MCF 10A (cell line): ENCODE measurements around the gene ELFN2. TPM values are rescaled to one million over a fixed set of nuclear protein-coding genes. Genes with fewer than 3 reads are reported as not detected.

Experiments used
- BruUV-seq: library from RNA; stranded (reverse); fragments of 400-500 nt; replicated peaks from 2 replicates; lab custom pipeline; 2021; lab: Mats Ljungman, UMichigan
- CTCF ChIA-PET: fragments of 300-600 bp; sonication (Branson Sonifier 250); formaldehyde crosslinking; extraction: SDS; loops from one replicate; lab custom pipeline; 2021; ENCODE audit warnings: antibody characterized with exemption, inconsistent platforms; lab: Yijun Ruan, JAX
- POLR2A ChIA-PET: fragments of 300-600, 350-650 bp; sonication (Branson Sonifier 250); formaldehyde crosslinking; extraction: SDS; loops from one replicate; lab custom pipeline; 2020; ENCODE audit warnings: antibody characterized with exemption, inconsistent platforms; lab: Yijun Ruan, JAX
- DNase-seq: peaks from one replicate; pipeline ENCODE4 v3.0.0-alpha.2; 2018; ENCODE audit not compliant: unreplicated experiment
- H3K27ac Mint-ChIP-seq: one replicate; pipeline ENCODE4 v1.8.0; 2022; ENCODE audit warnings: mild to moderate bottlenecking, low read depth, mixed read lengths; ENCODE audit not compliant: unreplicated experiment
- H3K27me3 Mint-ChIP-seq: one replicate; pipeline ENCODE4 v1.8.0; 2022; ENCODE audit warnings: mixed read lengths; ENCODE audit not compliant: insufficient read depth, unreplicated experiment
- H3K36me3 Mint-ChIP-seq: one replicate; pipeline ENCODE4 v1.8.0; 2022; ENCODE audit warnings: mild to moderate bottlenecking, moderate library complexity, mixed read lengths; ENCODE audit not compliant: insufficient read depth, unreplicated experiment
- H3K4me1 Mint-ChIP-seq: one replicate; pipeline ENCODE4 v1.8.0; 2022; ENCODE audit warnings: mixed read lengths; ENCODE audit not compliant: insufficient read depth, unreplicated experiment
- H3K4me3 Mint-ChIP-seq: one replicate; pipeline ENCODE4 v1.8.0; 2022; ENCODE audit warnings: mild to moderate bottlenecking, moderate library complexity, mixed read lengths; ENCODE audit not compliant: unreplicated experiment
- H3K9me3 Mint-ChIP-seq: one replicate; pipeline ENCODE4 v1.8.0; 2022; ENCODE audit warnings: mixed read lengths; ENCODE audit not compliant: unreplicated experiment
- CTCF ChIP-seq: fragments of 200-600 bp; IDR thresholded peaks from one replicate; pipeline ENCODE4 v1.8.0; 2022; ENCODE audit warnings: antibody characterized with exemption, mild to moderate bottlenecking; ENCODE audit not compliant: unreplicated experiment
- intact Hi-C: fragments of 100-400 bp; cut with micrococcal nuclease; formaldehyde crosslinking; loops from 2 replicates; pipeline ENCODE4 v1.14.1; 2022
- total RNA-seq: library from RNA; stranded (reverse); gene quantifications from 2 replicates; pipeline ENCODE4 v1.2.3, GENCODE V29; 2022

Gene ELFN2
- total RNA-seq, 1 experiment from 2014 or later = 4.2 TPM

GRCh38 chr22:37412495-37413250 lies 14.6 kb downstream of the ELFN2 start:
- no peak for DNase-seq
- Mint-ChIP-seq H3K4me3 (no peak overlapping the region), H3K4me1 (no peaks in the 10 kb centered on the region), H3K9me3 (no peaks in the 10 kb centered on the region), H3K36me3 (no peaks in the 10 kb centered on the region), H3K27ac (no peak overlapping the region), H3K27me3 (no peaks in the 10 kb centered on the region)
- no peak for TF ChIP-seq CTCF
- BruUV-seq = no TSS peak
- intact Hi-C loops = no loop called here
- POLR2A ChIA-PET = no interaction called here
- CTCF ChIA-PET = interaction anchor here (0.6 kb wide), 1 partner anchor 147 kb away, joined by 3 read pairs; no protein-coding TSS in a partner anchor

GRCh38 chr22:37411655-37412054 lies 15.6 kb downstream of the ELFN2 start:
- no peak for DNase-seq
- no peaks in the 10 kb centered on the region for H3K36me3 Mint-ChIP-seq

GRCh38 chr22:37410174-37411055 lies 16.9 kb downstream of the ELFN2 start:
- TF ChIP-seq CTCF = no peak
- no peaks in the 10 kb centered on the region for H3K9me3 Mint-ChIP-seq
- no TSS peak for BruUV-seq

More at GRCh38 chr22:37411655-37412054, 15.6 kb downstream of the ELFN2 start:
- Mint-ChIP-seq H3K4me1 (peaks cover 3% of the 10 kb centered on the region), H3K27me3 (no peaks in the 10 kb centered on the region), H3K9me3 (no peaks in the 10 kb centered on the region), H3K27ac (no peak overlapping the region), H3K4me3 (no peak overlapping the region)
- intact Hi-C loops = no loop called here
- ChIA-PET POLR2A (interaction anchor here (0.7 to 1.0 kb wide), 2 partner anchors 20 to 365 kb away, joined by 3 to 6 read pairs; no protein-coding TSS in a partner anchor), CTCF (no interaction called here)
- BruUV-seq = no TSS peak
- no peak for TF ChIP-seq CTCF

More at GRCh38 chr22:37410174-37411055, 16.9 kb downstream of the ELFN2 start:
- ChIA-PET POLR2A (no interaction called here), CTCF (interaction anchor here (0.6 to 0.7 kb wide), 2 partner anchors 54 to 74 kb away, joined by 3 read pairs; no protein-coding TSS in a partner anchor)
- intact Hi-C loops = no loop called here
- no peaks in the 10 kb centered on the region for H3K36me3 Mint-ChIP-seq
- H3K27ac Mint-ChIP-seq = no peak overlapping the region
- no peak overlapping the region for H3K4me3 Mint-ChIP-seq
- H3K27me3 Mint-ChIP-seq = no peaks in the 10 kb centered on the region
- H3K4me1 Mint-ChIP-seq = peaks cover 7% of the 10 kb centered on the region
- DNase-seq = no peak
